Stimulated activated CD4-positive, alpha-beta T cell treated with anti-CD3 and anti-CD28 coated beads, Interleukin-2, amount 100 ng/mL, for 48 hours (primary cell): Measurements from ENCODE around the gene IFT80.
"Not testable (repeated sequence)": the region's sequence is repeated elsewhere in the genome, so short reads cannot be mapped to it uniquely, and the experiment has no call there.

ENCODE experiments used
- DNase-seq, 2 donors: peaks; one replicate each; pipeline ENCODE4 v3.0.0-alpha.2; 2020

IFT80 gene

DNA sequence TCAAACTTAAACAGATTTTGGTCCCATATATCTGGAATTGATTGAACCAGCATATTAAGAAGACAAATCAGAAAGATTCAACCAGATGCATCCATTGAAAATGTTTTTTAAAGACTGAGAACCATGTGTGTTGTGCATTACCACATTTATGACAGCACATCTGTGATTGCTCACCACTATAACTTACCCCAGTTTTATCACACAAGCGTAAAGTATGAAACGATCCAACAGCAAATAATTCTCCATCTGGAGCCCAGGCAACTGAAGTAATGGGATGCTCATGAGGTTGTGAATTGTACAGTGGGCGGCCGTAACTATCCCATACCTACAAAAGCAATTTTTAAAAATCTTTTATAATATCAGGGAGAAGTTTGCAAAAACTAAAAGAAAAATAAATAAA lies 43.2 kb downstream of the IFT80 start:
- no peak for DNase-seq

DNA sequence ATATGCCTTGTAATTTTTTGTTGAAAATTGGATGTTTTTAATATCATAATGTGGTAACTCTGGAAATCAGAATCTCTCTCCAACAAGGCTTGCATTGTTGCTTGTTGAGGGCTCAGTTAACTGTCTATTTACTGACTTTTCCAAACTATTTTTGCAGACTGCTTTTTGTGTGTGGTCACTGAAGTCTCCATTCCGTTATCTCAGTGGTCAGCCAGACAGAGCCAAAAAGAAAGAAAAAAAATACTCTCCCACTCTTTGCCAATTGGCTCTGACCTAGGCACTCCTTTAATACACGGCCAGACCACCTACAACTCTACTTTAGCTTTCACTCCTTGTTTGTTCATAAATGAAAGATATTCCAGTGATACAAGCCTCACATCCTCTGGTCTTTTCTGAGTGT lies 52.5 kb downstream of the IFT80 start:
- no peak for DNase-seq

DNA sequence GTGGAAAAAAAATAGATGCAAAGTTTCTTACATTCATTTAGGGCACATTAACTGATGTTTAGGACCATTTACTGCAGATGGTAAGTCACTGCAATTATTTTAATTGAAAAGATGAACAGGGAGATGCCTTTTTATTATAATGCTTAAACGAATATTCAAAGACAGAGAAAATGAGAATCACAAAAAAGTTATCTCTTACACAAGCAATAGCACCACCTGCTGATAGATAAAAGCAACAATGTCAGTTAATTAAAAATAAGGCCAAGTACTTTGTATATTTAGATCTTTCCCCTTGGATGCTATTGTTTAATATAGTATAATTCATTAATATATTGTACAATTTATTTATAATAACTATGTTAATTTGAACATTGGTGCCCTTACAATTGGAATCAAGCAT lies 55.9 kb downstream of the IFT80 start:
- DNase-seq, result no peak

DNA sequence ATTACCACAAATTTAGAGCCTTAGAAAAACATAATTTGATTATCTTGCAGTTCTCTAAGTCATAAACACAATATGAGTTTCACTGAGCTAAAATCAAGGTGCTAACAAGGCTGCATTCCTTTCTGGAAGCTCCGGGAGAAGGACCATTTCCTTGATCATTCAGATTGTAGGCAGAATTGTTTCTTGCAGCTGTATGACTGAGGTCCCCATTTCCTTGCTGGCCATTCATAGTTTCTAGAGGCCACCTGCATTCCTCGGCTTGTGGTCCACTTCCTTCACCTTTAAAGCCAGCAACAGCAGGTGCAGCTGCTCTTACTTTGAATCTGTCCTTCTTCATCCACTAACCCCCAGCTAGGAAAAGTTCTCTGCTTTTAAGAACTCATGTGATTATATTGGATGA lies 58.7 kb downstream of the IFT80 start:
- DNase-seq, result no peak

DNA sequence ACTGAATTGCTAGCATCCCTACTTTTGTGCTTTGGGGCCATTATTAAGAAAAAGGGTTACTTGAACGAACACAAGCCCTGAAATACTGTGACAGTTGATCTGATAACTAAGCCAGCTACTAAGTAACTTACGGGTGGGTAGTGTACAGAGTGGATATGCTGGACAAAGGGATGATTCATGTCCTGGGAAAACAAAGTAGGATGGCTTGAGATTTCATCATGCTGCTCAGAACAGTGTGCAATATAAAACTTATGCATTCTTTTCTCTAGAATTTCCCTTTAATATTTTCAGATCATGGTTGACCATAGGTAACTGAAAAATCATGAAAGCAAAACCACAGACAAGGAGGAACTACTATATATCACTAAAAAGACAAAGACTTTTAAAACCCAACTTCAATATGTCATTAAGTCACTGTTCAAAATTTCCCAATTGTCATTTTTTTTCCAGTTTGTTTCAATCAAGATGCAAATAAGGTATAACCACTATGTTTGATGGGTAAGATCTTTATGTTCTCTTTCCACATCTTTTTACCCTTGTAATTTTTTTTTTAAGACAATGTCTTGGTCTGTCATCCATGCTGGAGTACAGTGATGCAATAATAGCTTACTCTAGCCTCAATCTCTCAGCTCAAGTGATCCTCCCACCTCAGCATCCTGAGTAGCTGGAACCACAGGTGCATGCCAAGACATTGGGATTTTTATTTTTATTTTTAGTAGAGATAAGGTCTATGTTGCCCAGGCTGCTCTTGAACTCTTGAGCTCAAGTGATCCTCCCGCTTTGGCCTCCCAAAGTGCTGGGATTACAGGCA lies 67.7 kb downstream of the IFT80 start:
- DNase-seq, result no peak

DNA sequence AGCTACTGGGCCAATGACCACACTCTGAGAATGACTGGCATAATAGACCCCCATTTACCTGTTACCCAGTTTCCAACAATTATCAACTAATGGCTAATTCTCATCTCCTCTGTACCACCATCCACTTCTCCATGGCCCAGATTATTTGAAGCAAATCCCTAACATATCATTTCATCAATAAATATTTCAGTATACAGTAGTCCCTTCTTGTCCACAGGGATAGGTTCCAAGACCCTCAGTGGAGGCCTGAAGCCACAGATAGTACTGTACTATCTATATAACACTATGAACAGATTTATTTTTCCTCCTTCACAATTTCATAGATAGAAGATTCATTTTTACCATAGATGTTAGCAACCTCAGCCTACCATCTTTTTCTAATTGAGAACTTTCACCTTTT lies 68.3 kb downstream of the IFT80 start:
- no peak for DNase-seq

DNA sequence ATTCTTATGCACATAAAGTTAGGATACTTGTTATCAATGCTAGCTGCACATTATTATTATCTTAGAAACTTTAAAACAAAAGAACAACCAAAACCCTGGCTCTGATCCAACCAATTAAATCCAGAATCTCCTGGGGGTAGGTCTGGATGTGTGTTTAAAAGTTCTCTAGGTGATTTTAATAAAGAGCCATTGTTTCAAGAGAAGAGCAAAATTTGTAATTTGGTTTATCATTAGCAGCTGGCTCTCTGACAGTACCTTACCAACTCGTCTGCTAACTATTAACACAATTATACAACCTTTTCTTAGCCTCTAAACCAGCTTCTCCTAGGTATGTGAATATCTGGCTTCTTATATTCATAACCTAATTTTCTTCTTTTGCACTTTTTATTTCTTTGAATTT lies 68.9 kb downstream of the IFT80 start:
- no peak for DNase-seq

DNA sequence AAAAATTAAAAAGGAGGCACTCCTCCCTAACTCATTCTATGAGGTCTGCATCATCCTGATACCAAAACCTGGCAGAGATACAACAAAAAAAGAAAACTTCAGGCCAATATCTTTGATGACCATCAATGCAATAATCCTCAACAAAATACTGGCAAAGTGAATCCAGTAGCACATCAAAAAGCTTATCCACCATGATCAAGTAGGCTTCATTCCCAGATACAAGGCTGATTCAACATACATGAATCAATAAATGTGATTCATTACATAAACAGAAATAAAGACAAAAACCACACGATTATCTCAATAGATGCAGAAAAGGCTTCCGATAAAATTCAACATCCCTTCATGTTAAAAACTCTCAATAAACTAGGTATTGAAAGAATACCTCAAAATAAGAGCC lies 72.7 kb downstream of the IFT80 start:
- not testable (repeated sequence) for DNase-seq

DNA sequence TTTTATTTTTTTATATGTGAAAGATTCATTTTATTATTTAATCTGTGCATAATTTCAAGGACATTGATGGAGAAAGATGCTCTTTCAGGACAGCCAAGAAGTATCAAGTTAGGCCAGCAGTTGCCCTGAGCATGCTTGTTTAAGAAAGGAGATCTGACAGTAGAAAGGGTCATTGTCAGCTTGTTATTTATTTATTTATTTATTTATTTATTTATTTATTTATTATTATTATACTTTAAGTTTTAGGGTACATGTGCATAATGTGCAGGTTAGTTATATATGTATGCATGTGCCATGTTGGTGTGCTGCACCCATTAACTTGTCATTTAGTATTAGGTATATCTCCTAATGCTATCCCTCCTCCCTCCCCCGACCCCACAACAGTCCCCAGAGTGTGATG lies 77.2 kb downstream of the IFT80 start:
- not testable (repeated sequence) for DNase-seq

DNA sequence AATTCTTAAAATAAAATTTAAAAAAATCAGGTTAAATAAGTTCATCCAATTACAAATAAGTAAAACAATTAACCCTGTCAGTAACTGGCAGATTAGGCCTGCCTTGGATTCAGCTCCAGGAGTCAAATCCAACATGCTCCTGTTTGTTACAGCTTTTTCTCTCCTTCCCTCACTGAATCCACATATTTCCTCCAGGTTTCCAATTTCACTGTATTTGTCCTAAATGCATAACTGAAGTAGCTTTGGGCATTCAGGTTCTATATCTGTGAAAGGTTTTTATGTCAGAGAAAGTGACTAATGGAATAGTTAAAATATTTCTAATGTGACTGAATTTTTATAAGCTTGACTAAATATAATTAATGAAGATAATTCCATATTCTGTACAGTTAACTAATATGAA lies 79.7 kb downstream of the IFT80 start:
- no peak for DNase-seq

DNA sequence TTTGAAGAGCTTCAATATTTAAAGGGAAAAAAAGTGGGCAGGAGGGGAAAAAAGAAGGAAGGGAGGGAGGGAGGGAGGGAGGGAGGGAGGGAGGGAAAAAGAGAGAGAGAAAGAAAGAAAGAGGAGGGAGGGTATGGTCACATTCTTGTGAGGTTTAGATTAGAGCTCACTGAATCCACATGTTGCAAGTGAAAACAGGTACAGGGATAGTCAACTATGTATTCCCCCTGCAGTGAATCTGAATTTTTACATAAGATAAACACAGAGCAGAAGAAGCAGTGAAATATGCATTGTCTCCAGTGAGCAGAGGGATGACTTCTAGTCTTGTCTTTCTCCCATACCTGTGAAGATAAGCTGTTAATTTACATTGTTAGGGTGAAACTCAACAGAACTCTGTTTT lies 84.0 kb downstream of the IFT80 start:
- DNase-seq, result no peak

DNA sequence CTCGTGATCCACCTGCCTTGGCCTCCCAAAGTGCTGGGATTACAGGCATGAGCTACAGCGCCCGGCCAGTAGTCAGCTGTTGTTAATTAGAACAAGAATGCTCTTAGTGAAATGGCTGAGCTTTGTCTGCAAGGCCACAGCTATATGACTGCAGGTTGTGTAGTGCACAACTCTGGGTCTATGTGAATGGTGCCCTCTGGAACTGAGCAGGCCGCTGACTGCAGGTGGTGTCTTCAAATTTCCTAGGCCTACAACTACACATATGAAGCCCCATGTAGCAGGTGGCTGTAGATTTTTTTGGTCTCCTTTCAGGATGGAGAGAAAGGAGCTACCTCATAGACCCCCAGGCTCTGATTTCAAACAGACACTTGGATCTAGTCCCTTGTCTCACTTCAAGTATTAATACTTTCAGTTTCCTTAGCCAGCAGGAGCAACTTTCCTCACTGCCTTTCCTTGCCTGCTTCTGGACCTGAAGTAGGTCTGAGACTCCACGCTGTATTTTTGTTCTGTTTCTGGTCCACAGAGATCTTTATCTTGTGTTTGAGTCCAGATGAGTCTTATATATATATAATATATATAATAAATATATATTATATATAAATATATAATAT lies 86.9 kb downstream of the IFT80 start:
- no peak for DNase-seq

DNA sequence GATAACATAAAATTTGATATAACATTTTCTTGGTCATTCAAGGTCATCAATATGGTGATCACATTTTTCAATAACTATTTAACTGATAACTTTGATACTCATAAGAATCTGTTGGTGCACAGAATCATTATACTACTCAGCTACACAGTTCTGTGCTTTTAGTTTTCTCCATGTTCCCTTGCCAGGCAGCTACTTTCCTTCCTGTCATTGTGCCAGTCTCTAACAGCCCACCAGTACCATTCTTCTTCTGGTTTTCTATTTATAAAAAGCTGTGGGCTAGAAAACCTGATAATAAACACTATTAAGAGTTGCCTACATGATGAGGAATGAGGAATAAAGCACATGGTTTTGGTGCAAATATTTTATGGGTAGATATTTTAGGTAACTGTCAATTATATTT lies 96.2 kb downstream of the IFT80 start:
- DNase-seq, result no peak

DNA sequence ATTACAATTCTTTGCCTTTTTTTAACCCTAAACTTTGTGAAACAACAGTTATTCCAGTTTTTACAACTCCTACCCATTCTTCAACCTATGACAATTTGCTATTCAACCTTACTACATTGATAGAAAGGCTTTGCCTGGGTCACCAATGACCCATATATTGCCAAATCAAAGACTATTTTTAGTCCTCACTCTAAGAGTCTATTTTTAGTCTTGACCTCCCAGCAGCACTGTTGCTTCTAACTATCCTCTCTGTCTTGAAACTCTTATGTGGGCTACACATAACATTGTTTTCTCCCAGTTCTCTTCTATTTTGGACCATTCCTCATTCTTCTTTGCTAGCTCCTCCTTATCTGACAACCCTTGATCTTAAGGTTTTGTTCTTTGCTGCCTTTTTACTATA lies 102.4 kb downstream of the IFT80 start:
- no peak for DNase-seq

DNA sequence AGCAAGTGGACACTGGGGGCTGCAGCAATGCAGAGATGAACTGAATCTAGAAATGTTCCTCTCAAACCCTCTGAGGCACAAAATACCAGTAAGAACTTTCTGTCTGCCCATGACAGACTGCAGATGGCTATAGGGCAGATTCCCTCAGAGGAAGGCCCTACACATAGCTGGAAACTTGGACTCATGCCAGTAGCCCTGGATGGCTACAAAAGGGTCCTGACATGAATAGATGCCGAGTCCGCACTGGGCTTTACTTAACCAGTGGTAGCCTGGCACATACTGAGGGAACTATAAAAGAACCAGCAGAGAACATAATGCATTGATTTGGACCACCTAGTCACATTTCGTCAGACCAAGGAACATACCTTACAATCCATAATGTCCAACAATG lies 107.1 kb downstream of the IFT80 start:
- DNase-seq, result no peak

DNA sequence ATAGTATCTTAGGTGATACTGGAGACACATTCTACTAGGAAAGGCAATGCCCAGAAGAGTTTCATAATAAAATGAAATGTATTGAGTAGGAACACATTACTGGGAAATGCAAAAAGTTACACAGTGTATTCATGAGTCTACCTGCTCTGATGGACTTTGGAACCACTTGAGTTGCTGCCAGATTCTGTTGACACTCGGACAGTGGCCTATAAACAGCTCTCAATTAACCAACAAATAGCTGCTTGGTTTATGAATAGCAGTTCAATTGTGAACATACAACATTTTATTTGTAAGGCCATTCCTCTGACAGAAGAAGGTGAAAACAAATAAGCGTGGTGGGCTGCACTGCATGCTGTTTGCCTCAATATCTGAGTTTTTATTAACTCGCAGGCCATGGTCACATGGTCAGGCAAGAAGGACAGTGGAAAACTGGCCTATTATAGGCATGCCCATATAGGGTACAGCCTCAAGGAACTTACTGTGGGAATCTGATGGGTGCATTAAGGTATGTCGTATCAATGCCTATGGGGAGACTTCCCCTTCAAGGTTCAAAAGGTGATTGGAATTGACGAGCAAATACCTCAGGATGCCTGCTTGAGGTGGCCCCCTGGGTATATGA lies 107.6 kb downstream of the IFT80 start:
- DNase-seq, result no peak

DNA sequence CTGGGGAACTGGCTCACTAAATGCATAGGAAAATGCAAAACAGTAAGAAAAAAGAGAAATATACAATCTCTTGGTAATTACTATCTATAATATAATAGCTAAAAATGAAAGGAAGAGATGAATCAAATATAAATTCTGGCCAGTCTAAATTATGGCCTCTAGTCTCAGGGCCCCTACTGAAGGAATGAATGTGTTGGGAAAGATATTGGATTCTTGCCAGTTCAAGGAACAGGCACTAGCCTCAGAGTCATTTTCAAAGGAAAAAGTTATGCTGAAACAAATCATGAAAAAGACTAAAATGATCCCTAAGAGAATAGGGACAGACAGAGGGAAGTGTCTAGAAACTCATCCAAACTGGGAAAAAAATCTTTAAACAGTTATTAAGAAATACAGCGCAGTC lies 111.4 kb downstream of the IFT80 start:
- DNase-seq, result no peak

DNA sequence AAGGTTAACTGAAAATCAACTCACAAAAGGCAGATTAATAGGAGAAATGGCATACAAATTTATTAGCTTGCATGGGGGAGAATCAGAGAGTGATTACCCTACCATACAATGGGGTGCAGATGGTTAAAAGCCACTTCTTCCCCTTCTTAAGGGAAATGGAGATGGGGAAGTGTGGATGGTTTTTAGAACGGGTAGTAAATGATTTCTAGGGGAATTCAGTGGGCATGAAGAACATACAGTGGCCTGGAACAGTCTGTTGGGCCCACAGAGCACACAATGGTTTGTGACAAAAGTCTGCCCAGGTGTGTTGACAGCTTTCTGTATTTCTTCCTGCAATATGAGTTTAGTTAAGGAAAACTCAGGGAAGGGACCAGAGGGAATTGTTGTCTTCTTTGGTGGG lies 112.8 kb downstream of the IFT80 start:
- no peak for DNase-seq

DNA sequence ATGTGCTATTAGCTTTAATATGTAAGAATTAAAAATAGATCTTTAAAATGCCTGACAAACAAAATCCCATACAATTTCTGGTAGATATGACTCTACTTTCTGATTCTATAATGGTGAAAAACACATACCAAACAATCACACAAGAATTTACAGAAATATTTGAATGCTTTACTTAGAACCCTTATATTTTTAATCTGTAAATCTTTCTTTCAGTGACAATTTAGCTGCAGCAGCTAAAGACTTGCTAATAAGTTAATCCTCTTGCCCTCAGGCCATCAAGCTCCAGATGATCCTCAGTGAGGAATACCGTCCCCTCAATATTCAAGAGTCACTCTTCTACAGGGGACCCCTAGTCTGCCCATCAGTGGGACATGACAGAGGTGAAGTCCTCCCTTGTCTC lies 118.2 kb downstream of the IFT80 start:
- DNase-seq, result no peak

DNA sequence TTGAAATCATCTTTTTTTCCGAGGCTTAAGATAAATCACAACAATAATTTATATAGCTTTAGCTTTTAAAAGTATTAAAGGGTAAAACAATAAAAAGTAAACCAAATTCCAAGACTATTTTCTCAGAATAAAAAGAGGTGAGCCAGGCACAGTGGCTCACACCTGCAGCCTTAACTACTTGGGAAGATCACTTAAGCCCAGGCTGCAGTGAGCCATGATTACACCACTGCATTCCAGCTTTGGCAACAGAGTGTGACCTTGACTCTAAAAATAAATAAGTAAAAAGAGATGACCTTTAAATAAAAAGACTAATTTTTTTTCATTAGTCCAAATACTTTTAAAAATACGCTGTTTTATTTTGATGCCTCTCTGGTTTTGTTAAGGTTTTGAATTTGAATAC lies 119.4 kb downstream of the IFT80 start:
- DNase-seq, result no peak

DNA sequence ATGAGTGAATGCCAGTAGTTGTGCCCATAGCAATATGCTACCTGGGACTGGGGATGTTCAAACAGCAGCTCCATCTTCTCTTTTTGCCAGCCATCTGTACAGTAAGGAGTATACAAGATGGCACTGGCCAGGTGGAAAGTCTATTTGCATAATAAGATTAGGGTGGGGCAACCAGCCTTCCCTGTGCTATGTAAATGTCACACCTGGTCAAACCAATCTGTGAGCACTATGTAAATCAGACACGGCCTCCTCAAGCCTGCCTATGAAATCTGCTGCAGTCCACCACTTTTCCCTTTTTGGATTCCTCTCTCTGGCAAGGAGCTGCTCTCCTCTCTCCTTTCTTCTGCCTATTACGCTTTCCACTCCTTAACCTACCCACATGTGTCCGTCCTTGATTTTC lies 120.8 kb downstream of the IFT80 start:
- no peak for DNase-seq

DNA sequence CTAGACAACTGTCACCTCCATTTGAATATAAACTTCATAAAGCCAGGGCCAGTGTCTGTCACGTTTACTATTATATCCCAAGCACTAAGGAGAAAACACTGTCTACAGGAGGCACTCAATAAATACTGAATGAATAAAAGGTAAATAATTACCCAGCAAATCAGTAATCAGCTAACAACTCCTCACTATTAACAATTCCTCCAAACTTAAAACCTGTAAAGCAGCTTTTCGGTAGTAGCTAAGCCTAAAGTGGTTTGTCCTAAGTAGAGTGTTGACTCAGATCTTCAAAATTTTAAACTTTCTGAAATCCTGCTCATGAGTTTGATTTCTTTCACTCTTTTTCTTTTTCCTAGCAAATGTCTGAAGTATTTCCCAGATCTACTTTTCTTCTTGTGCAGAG lies 133.9 kb downstream of the IFT80 start:
- no peak for DNase-seq

DNA sequence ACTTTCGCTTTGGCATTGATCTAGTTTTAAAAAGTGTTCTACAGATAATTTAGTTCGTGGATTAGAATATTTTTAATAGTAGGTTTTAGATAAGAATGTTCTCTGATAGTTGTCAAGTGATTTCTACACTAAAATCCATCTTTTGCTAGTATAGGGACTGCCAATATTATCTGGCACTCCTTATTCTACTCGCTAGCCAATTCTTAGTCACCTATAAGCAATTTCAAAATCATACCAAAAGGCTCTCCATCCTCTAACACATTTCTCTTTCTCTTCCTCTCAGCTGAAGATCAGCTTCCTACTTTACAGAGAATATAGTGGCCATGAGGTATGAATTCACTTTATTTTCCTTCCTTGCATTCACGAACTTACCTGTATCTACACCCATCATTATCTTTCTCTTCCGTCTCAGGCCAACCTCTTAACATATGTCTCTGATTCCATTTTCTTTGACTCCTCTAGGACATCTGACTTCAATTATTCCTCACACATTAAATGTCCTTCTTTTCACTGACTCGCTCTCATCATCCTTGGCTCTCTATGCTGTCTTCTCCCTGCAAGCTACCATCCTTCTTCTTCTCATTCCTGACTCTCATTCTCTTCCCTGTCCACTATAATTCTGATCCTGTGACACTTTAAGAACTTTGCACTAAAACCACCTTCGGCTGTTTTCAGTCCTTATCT lies 138.3 kb downstream of the IFT80 start:
- no peak for DNase-seq

DNA sequence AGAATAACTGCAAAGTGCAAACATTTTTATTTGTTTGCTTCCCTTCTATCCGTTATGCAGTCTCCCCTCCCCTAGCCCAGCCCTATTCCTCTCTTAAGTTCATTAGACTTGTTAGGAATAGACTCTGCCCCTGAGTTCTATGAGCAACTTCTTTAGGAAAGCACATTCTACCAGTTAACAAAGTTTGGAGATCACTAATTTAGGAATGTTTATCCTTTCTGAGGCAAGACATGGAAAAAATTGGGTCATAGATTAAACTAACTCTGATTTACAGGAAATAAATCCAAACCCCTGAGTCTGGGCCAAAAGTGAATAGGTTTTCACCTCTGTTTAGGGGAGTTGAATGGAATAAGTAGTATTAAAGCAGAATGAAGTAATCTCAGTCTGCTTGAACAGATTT lies 139.4 kb downstream of the IFT80 start:
- DNase-seq, result no peak
